HG02885 (cell line): ENCODE measurements around the gene SLC27A3.
A peak's percentile ranks its signal among the peaks of the same experiment; 100 is the strongest.

Experiments
- ATAC-seq: cut with Tn5 transposase; IDR thresholded peaks from one replicate; pipeline ENCODE4 v1.9.1; 2021; ENCODE audit warnings: mild to moderate bottlenecking; ENCODE audit not compliant: unreplicated experiment, poor library complexity

The SLC27A3 gene

DNA sequence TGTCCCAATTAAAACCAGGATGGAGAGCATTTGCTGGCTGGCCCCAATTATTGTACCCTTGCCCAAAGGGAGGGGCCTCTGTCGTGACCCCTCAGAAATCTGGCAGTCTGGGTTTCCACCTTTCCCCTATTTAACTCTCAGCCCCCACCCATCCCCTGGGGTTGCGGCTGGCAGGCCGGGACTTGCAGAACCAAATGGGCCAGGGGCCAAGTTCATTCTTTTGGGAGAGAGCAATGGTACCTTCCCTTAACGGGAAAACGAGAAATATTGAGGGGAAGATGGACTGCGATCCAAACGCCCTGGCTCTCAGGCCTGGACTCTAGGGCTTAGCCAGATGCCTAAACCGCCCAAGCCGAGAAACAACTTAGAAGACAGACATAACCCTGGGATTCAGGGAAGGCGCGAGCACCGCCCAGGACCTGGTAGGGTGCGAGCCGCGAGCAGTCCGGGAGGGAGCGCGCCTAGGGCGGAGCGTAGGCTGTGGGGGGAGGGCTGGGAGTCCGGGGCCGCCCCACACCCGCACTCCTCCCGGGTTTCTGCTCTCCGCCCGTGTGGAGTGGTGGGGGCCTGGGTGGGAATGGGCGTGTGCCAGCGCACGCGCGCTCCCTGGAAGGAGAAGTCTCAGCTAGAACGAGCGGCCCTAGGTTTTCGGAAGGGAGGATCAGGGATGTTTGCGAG lies at the start of gene SLC27A3:
Gene SLC27A3 (plus strand): TSS at position 628 of the 678 bp plus-strand sequence. CDS start 91 bp downstream, outside the sequence.
- peak; percentile 26 for ATAC-seq

GRCh38 chr1:153727463-153728304 lies 47.5 kb upstream of the SLC27A3 start, which contains the start of gene INTS3:
TSS of gene INTS3 (plus strand) at chr1:153728050. CDS start at chr1:153728635, 585 bp downstream.
- peak; percentile 97 for ATAC-seq

DNA sequence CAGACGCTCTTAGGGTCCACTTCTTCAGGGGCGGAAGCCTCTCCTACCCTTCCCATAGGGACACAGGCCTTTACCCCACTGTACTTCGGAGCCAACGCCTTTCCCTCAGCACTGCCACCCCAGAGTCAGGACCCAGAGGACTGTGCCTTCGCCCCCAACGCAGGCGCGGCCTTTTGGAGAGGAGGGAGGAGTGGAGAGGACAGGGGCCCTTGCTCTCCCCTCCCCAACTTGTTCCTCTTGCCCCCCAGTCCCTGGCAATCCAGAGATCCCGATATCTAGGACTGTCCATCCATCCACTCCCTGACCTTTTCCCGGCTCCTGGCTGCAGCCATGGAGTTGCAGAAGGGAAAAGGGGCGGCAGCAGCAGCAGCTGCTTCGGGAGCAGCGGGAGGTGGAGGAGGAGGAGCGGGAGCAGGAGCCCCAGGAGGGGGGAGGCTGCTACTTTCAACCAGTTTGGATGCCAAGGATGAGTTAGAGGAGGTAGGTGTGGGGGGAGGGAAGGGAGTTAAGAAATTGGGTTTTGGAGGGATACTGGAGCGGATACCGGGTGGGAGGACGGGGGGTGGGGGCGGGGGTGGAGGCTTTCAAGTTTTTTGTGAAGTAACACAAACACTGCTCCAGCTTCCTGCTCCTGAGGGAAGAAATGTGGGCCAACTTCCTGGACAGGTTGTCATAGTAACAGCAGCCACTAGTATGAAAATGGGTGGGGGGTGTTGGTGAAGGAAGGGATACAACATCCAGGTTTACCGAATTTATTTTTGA lies 46.7 kb upstream of the SLC27A3 start:
- ATAC-seq, result no peak

GRCh38 chr1:153730468-153730988 lies 44.7 kb upstream of the SLC27A3 start:
- no peak for ATAC-seq

- ATAC-seq, result no peak
These were observed 41.2 kb upstream of the SLC27A3 start for GRCh38 chr1:153733970-153734369.

GRCh38 chr1:153734396-153735089 lies 40.7 kb upstream of the SLC27A3 start:
- ATAC-seq, result no peak

- no peak for ATAC-seq
These were observed 40.2 kb upstream of the SLC27A3 start for GRCh38 chr1:153735090-153735420.

DNA sequence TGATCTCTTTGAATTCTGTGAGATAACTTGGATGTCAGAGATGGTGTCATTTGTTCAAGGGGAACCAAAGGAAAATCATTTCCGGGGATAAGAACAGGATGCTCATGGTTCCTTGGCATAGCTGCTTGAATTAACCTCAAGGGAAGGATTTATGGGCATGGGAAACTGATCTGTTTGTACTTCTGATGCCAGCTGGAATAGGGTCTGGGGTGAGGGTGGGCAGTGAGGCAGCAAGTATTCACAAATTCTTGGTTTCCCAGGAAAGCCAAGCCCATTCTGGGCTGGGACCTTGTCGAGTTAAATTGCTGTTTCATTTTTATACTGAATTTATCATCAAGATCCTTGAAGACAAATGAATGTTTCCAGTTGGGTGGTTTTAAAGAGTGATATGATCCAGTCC lies 33.2 kb upstream of the SLC27A3 start:
- ATAC-seq, result no peak

- ATAC-seq, result no peak
These were observed 32.6 kb upstream of the SLC27A3 start for GRCh38 chr1:153742411-153743142.

DNA sequence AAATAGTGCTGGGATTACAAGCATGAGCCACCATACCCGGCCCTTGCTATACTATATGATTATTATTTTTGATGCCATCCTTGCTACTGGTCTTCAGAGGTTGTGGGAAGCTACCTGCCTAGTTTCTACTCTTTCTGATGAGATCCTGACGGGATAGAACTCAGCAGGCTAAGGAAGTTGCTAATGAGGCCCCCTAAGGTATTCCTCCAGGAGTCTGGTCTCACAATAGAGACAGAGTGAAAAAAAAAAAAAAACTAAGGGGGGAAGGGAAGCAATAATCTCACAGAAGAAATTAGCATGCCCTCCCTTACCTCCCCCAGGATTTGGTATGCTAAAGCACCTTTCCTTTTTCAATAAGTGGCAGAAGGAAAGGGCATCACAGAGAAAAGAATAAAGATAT lies 29.8 kb upstream of the SLC27A3 start:
- no peak for ATAC-seq

DNA sequence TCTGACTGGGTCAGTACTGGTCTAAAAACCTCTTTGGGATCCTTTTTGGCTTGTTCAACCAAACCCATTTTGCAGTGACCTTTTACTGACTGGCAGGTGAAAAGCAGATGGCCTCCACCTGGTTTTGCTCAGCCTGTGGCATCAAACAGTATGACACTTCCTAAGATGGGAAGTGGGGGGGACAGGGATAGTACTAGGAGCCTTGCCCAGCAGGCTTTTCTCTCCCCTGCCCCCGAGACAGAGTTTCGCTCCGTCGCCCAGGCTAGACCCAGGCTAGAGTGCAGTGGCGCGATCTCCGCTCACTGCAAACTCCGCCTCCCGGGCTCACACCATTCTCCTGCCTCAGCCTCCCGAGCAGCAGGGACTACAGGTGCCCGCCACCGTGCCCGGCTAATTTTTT lies 29.0 kb upstream of the SLC27A3 start:
- no peak for ATAC-seq

DNA sequence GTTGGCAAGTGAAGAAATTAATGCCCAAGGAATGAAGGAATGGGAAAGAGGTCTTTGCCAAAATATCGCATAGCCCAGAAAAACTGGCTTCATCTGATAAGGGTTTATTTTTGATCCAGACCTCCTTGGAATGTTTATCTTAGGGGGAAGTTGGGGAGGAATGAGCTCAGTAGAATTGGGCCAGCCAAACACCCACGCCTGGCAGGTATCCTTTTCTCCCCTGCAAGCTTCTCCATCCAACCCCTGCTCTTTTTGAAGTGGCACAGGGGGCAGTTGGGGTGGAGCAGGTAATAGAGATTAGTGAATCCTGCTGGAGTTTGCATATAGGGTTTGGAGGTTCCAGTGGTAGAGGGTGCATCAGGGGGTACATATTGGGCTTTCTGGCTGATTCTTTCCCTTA lies 26.3 kb upstream of the SLC27A3 start:
- ATAC-seq, result no peak

GRCh38 chr1:153749408-153750005 lies 25.7 kb upstream of the SLC27A3 start:
- peak; percentile 62 for ATAC-seq

DNA sequence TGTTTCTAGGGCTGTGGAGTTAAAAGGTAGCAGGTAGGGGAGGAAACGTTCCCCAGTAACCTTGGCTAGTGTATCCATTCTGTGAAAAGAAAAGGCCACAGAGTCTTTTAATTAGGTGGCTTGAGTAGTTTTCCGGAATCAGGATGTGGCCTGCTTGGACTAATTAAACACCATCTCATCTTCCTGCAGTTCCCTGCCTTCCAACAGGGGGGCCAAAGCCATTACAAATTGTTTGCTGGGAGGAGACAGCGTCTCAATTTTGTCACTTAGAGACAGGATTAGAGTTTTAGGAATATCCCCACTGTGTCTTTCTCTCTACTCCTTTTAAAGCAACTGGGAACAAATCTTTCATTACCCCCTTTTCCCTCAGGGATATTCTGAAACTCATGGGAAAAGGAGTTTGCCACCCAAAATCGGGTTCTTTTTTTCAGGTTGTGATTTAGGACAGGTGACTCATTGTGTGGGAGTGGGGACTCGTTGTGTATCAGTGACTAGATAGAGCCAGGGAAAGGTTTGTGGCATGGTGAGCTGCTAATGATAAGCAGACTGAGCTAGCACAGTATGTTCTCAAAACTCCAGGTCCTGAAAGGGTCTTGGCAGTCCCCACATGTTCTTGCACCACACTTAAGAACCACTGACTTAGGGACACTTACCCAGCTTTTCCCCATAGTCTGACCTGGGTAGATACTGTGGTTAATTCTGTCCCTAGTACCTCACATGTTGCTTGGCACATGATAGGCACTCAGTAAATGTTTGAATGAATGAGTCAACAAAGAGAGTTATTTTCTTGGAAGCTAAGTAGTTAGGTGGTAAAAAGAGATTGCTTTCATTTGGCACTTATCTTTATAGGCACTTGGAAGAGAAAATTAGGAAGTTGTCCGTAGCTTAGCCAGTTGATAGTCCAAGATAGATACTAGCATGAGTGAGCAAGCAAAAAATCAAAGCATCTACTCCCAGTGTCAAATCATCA lies 24.9 kb upstream of the SLC27A3 start:
- ATAC-seq, result no peak

- no peak for ATAC-seq
These were observed 23.1 kb upstream of the SLC27A3 start for GRCh38 chr1:153752072-153752471.

GRCh38 chr1:153752571-153753195 lies 22.5 kb upstream of the SLC27A3 start:
- no peak for ATAC-seq

DNA sequence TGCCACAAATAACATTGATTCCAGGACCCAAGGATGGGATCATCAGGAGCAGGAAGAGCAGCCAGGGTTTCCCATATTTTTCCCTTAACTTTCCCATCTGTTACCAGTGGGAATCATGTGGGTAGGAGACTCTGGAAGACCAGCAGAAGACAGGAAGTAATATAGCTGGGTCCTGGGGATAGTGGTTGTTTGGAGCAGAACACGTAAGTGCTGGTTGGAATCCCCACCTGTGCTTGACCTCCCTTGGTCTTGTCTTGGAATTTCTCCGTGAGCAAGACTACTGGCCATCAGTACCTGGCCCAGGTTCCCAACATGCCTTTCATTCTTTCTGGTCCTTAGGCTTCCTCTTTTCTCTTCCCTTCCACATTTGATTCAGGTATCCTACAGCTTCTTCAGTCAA lies 20.9 kb upstream of the SLC27A3 start:
- ATAC-seq, result no peak

- no peak for ATAC-seq
These were observed 14.8 kb upstream of the SLC27A3 start for GRCh38 chr1:153760440-153760839.
